ENCODE data around the gene BTRC. TPM values are rescaled to one million over a fixed set of nuclear protein-coding genes. Genes with fewer than 3 reads are reported as not detected.

The BTRC gene
- total RNA-seq, 1 experiment from 2014 or later: 22.4 TPM

GRCh38 chr10:101458869-101459268 lies 104.9 kb downstream of the BTRC start (continued):
- TF ChIP-seq ATF1 (CRISPR knock-in tag; IDR thresholded peaks at IDR 0.05) (no peak), TP53 (CRISPR knock-in tag; IDR thresholded peaks at IDR 0.05) (no peak), ZNF281 (CRISPR knock-in tag; IDR thresholded peaks at IDR 0.05) (no peak)

GRCh38 chr10:101464082-101464481 lies 110.1 kb downstream of the BTRC start:
- H3K27me3 Mint-ChIP-seq (ENCODE audit: low read depth): no peaks in the 10 kb centered on the region
- no peak for ATAC-seq
- H3K27ac Mint-ChIP-seq: no peak overlapping the region
- no peak for DNase-seq (ENCODE audit: low spot score)
- H3K9me3 Mint-ChIP-seq: no peaks in the 10 kb centered on the region
- no peaks in the 10 kb centered on the region for H3K36me3 Mint-ChIP-seq
- H3K4me3 Mint-ChIP-seq: no peak overlapping the region
- peaks cover 31% of the 10 kb centered on the region for H3K4me1 Mint-ChIP-seq
- TF ChIP-seq GRHL2 (CRISPR knock-in tag; IDR thresholded peaks at IDR 0.05; ENCODE audit: insufficient replicate concordance, severe bottlenecking): no peak
- TF ChIP-seq MAX (CRISPR knock-in tag; IDR thresholded peaks at IDR 0.05): no peak
- TF ChIP-seq NFATC4 (CRISPR knock-in tag; IDR thresholded peaks at IDR 0.05): no peak
- no peak for TF ChIP-seq ELF4 (CRISPR knock-in tag; IDR thresholded peaks at IDR 0.05; ENCODE audit: low read depth)
- TF ChIP-seq TEAD1 (CRISPR knock-in tag; IDR thresholded peaks at IDR 0.05): no peak
- TF ChIP-seq ZNF263 (CRISPR knock-in tag; IDR thresholded peaks at IDR 0.05; ENCODE audit: low read depth): no peak
- TF ChIP-seq, protein P1, sequence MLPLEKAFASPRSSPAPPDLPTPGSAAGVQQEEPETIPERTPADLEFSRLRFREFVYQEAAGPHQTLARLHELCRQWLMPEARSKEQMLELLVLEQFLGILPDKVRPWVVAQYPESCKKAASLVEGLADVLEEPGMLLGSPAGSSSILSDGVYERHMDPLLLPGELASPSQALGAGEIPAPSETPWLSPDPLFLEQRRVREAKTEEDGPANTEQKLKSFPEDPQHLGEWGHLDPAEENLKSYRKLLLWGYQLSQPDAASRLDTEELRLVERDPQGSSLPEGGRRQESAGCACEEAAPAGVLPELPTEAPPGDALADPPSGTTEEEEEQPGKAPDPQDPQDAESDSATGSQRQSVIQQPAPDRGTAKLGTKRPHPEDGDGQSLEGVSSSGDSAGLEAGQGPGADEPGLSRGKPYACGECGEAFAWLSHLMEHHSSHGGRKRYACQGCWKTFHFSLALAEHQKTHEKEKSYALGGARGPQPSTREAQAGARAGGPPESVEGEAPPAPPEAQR (CRISPR knock-in tag; IDR thresholded peaks at IDR 0.05): no peak
- no peak for TF ChIP-seq HMGXB4 (CRISPR knock-in tag; IDR thresholded peaks at IDR 0.05)
- TF ChIP-seq GTF2I (CRISPR knock-in tag; conservative IDR thresholded peaks at IDR 0.05): no peak
- TF ChIP-seq ZMAT4 (CRISPR knock-in tag; IDR thresholded peaks at IDR 0.05): no peak
- no peak for TF ChIP-seq E2F5 (CRISPR knock-in tag; IDR thresholded peaks at IDR 0.05)
- TF ChIP-seq RORB (CRISPR knock-in tag; IDR thresholded peaks at IDR 0.05): no peak
- no peak for TF ChIP-seq ZNF396 (CRISPR knock-in tag; IDR thresholded peaks at IDR 0.05; ENCODE audit: borderline replicate concordance)
- TF ChIP-seq SOX15 (CRISPR knock-in tag; IDR thresholded peaks at IDR 0.05): no peak
- TF ChIP-seq ZNF232 (CRISPR knock-in tag; IDR thresholded peaks at IDR 0.05): no peak
- no peak for TF ChIP-seq TEAD4 (CRISPR knock-in tag; IDR thresholded peaks at IDR 0.05)
- no peak for TF ChIP-seq CREM (CRISPR knock-in tag; IDR thresholded peaks at IDR 0.05)
- TF ChIP-seq RELA (CRISPR knock-in tag; IDR thresholded peaks at IDR 0.05; ENCODE audit: borderline replicate concordance): no peak
- ChIA-PET POLR2A (no interaction called here), CTCF (interaction anchor here (1.0 to 1.3 kb wide), 2 partner anchors 106 to 166 kb away, joined by 3 to 4 read pairs; no protein-coding TSS in a partner anchor)
